Karpas-422 (cell line): ENCODE measurements around the gene INTS15. TPM values are rescaled to one million over a fixed set of nuclear protein-coding genes. Genes with fewer than 3 reads are reported as not detected.

Experiments used
- DNase-seq: peaks from one replicate; pipeline ENCODE4 v3.0.0-alpha.2; 2015
- H2AFZ ChIP-seq: fragments of 200-600 bp; sonication (generic); 2 replicates; pipeline ENCODE4 v1.6.1; 2014; ENCODE audit warnings: antibody characterized with exemption, low read length, mixed read lengths
- H3K27ac ChIP-seq: fragments of 200-600 bp; sonication (generic); 2 replicates; pipeline ENCODE4 v1.5.1; 2014; ENCODE audit warnings: mild to moderate bottlenecking, low read length, moderate library complexity
- H3K27me3 ChIP-seq: fragments of 200-600 bp; sonication (generic); 2 replicates; pipeline ENCODE4 v1.6.1; 2014; ENCODE audit warnings: low read length, mixed read lengths
- H3K36me3 ChIP-seq: fragments of 200-600 bp; sonication (generic); 2 replicates; pipeline ENCODE4 v1.6.1; 2014; ENCODE audit warnings: low read length, mixed read lengths; ENCODE audit not compliant: insufficient read depth
- H3K4me1 ChIP-seq: fragments of 200-600 bp; sonication (generic); 2 replicates; pipeline ENCODE4 v1.6.1; 2014; ENCODE audit warnings: mild to moderate bottlenecking, low read length, mixed read lengths
- H3K4me2 ChIP-seq: fragments of 200-600 bp; sonication (generic); 2 replicates; pipeline ENCODE4 v1.6.1; 2014; ENCODE audit warnings: low read length, low read depth, mild to moderate bottlenecking; ENCODE audit not compliant: poor library complexity, severe bottlenecking
- H3K4me3 ChIP-seq: fragments of 200-600 bp; sonication (generic); 2 replicates; pipeline ENCODE4 v1.5.1; 2014; ENCODE audit warnings: mild to moderate bottlenecking, antibody characterized with exemption, low read length, mixed read lengths
- H3K79me2 ChIP-seq: fragments of 200-600 bp; sonication (generic); 2 replicates; pipeline ENCODE4 v1.6.1; 2014; ENCODE audit warnings: mild to moderate bottlenecking, low read length, mixed read lengths
- H3K9ac ChIP-seq: fragments of 200-600 bp; sonication (generic); 2 replicates; pipeline ENCODE4 v1.6.0; 2014; ENCODE audit warnings: low read length
- H3K9me2 ChIP-seq: fragments of 200-600 bp; sonication (generic), shearing (Covaris generic); replicated peaks from 2 replicates; pipeline ENCODE4 v1.6.0; 2014; ENCODE audit warnings: mild to moderate bottlenecking, low read length, moderate library complexity; ENCODE audit not compliant: insufficient read depth
- H3K9me3 ChIP-seq: fragments of 300-700, 200-600 bp; sonication (generic); 2 replicates; pipeline ENCODE4 v1.6.1; 2014; ENCODE audit warnings: low read length, mixed read lengths
- H4K20me1 ChIP-seq: fragments of 200-600 bp; sonication (generic); 2 replicates; pipeline ENCODE4 v1.6.1; 2014; ENCODE audit warnings: mild to moderate bottlenecking, antibody characterized with exemption, low read length, low read depth; ENCODE audit not compliant: insufficient read depth
- total RNA-seq: library from RNA; depleted of rRNA; stranded (reverse); fragments of >200 nt; shearing (Covaris generic); gene quantifications from 2 replicates; pipeline ENCODE4 v1.2.3, GENCODE V29; 2014; ENCODE audit warnings: low replicate concordance

Gene INTS15
- total RNA-seq, 1 experiment from 2014 or later, result 14.0 TPM

DNA sequence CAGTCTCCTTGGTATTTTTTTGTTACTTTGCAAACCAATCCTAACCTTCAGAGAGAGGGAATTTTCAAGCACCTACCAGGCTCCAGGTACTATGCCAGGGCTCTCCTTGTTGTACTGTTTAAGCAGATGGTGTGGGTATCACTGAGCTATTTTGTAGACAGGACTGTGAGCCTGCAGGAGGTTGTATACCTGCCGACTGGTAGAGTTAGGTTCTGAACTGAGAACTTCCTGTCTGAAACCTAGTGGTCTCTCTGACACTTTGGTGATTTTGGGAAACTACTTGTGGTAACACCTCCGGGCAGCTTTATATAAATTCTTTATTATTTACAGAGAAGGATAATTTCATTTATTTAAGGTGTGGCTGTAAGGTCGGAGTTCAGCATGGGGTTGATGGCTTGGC lies 30.1 kb downstream of the INTS15 start:
- no peaks in the 10 kb centered on the region for H4K20me1 ChIP-seq
- no peaks in the 10 kb centered on the region for H3K36me3 ChIP-seq
- no peak overlapping the region for H3K27ac ChIP-seq
- no peaks in the 10 kb centered on the region for H3K9me3 ChIP-seq
- H3K4me1 ChIP-seq, result peaks cover 3% of the 10 kb centered on the region; the same call in 1 of the 2 replicates
- no peak for DNase-seq
- no peaks in the 10 kb centered on the region for H3K27me3 ChIP-seq
- no peak overlapping the region for H2AFZ ChIP-seq
- no peak overlapping the region for H3K9ac ChIP-seq
- H3K79me2 ChIP-seq, result no peaks in the 10 kb centered on the region
- H3K4me2 ChIP-seq, result no peak overlapping the region
- H3K9me2 ChIP-seq, result no peaks in the 10 kb centered on the region
- H3K4me3 ChIP-seq, result no peak overlapping the region

DNA sequence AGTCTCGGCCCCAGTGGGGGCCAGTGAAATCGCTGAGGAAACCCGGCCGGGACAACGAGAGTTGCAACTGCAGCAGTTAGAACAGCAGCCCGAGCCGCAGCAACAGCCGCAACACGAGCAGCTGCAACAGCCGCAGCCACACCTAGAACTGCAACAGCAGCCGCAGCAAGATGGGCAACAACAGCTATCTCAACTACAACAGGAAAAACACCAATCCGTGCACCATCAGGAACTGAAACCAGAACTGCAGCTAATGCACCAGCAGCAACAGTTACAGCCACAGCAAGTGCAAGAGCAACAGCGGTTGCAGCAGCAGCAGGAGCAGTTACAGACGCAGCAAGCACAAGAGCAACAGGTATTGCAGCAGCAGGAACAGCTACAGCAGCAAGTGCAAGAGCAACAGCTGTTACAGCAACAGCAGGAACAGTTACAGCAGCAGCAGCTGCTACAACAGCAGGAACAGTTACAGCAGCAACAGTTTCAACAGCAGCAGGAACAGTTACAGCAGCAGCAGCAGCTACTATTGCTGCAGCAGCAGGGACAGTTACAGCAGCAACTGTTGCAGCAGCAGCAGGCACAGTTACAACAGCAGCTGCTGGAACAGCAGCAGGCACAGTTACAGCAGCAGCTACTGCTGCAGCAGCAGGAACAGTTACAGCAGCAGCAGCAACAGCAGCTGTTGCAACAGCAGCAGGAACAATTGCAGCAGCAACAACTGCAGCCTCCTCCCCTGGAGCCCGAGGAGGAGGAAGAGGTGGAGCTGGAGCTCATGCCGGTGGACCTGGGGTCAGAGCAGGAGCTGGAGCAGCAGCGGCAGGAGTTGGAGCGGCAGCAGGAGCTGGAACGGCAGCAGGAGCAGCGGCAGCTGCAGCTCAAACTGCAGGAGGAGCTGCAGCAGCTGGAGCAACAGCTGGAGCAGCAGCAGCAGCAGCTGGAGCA lies 31.6 kb downstream of the INTS15 start:
- Histone ChIP-seq H3K4me1 (peaks cover 3% of the 10 kb centered on the region; the same call in 1 of the 2 replicates), H3K27ac (no peak overlapping the region), H3K9me3 (no peaks in the 10 kb centered on the region), H3K9ac (no peak overlapping the region), H3K36me3 (no peaks in the 10 kb centered on the region), H3K27me3 (no peaks in the 10 kb centered on the region), H3K9me2 (no peaks in the 10 kb centered on the region), H2AFZ (no peak overlapping the region), H3K4me3 (no peak overlapping the region), H3K79me2 (no peaks in the 10 kb centered on the region), H3K4me2 (no peak overlapping the region), H4K20me1 (no peaks in the 10 kb centered on the region)
- DNase-seq, result no peak

DNA sequence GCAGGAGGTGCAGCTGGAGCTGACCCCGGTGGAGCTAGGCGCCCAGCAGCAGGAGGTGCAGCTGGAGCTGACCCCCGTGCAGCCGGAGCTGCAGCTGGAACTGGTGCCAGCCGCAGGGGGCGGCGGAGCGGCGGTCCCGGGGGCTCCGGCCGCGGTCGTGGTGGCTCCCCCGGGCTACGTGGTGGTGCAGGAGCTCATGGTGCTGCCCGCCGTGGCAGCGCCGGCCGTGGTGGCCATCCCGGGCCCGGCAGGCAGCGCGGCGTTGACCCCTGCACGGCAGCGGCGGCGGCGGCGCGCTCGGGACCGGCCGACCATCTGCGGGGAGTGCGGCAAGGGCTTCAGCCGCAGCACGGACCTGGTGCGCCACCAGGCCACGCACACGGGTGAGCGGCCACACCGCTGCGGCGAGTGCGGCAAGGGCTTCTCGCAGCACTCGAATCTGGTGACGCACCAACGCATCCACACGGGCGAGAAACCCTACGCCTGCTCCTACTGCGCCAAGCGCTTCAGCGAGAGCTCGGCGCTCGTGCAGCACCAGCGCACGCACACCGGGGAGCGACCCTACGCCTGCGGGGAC lies 32.4 kb downstream of the INTS15 start:
- no peak overlapping the region for H3K9ac ChIP-seq
- H3K4me1 ChIP-seq, result peaks cover 3% of the 10 kb centered on the region; the same call in 1 of the 2 replicates
- no peaks in the 10 kb centered on the region for H3K27me3 ChIP-seq
- H2AFZ ChIP-seq, result no peak overlapping the region
- no peaks in the 10 kb centered on the region for H4K20me1 ChIP-seq
- H3K4me2 ChIP-seq, result no peak overlapping the region
- H3K4me3 ChIP-seq, result no peak overlapping the region
- H3K9me2 ChIP-seq, result no peaks in the 10 kb centered on the region
- H3K27ac ChIP-seq, result no peak overlapping the region
- no peaks in the 10 kb centered on the region for H3K9me3 ChIP-seq
- no peak for DNase-seq
- H3K79me2 ChIP-seq, result no peaks in the 10 kb centered on the region
- H3K36me3 ChIP-seq, result no peaks in the 10 kb centered on the region

DNA sequence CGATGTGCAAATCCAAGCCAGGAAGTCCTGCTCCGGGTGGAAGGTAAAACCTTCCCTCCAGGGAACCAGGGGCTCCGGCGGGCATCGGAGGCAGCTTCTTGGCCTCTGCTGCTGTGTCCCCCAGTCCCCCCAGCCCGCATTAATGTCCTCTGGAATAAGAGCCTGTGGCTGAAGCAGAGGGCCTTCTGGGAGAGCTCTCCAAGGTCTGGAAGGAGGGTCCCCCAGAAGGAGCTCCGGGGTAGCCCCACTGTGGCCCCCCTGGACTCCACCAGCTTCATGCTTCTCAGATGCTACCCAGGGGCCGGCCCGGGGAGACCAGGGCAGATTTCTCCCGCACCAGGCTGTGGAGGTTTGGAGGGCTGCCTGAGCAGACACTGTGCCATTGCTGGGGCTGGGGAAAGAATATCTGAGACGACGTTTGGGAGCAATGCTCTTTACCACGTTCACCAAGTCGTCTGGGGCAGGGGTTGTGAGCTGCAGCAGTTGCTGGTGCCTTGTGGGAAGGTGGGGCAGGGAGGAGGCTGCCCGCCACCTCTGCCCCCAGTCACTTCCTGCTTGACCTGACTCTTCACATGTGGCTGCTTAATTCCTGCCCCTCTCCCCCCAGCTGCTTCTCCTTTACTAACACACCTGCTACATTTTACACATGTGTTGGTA lies 33.9 kb downstream of the INTS15 start:
- Histone ChIP-seq H3K4me3 (no peak overlapping the region), H2AFZ (no peak overlapping the region), H3K4me2 (no peak overlapping the region), H3K27ac (no peak overlapping the region), H3K4me1 (peaks cover 3% of the 10 kb centered on the region; the same call in 1 of the 2 replicates), H3K36me3 (no peaks in the 10 kb centered on the region), H3K79me2 (no peaks in the 10 kb centered on the region), H3K9ac (no peak overlapping the region), H3K9me3 (no peaks in the 10 kb centered on the region), H4K20me1 (no peaks in the 10 kb centered on the region), H3K9me2 (no peaks in the 10 kb centered on the region), H3K27me3 (no peaks in the 10 kb centered on the region)
- DNase-seq, result no peak

DNA sequence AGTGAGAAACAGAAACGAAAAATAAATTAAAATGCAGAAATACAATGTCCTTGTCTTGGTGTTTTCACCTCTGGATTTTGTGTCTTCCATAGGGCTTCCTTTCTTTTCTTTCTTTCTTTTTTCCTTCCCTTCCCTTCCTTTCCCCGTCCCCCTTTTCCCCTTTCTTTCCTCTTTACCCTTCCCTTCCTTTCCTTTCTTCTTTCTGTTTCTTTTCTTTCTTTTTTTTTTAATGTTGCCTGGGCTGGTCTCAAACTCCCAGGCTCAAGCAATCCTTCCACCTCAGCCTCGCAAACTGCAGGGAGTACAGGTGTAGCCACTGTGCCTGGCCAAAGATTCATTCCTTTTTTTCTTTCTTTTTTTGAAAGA lies 34.4 kb downstream of the INTS15 start:
- H3K9me2 ChIP-seq, result no peaks in the 10 kb centered on the region
- H4K20me1 ChIP-seq, result no peaks in the 10 kb centered on the region
- no peaks in the 10 kb centered on the region for H3K79me2 ChIP-seq
- H3K4me2 ChIP-seq, result no peak overlapping the region
- no peak overlapping the region for H3K27ac ChIP-seq
- H3K9me3 ChIP-seq, result no peaks in the 10 kb centered on the region
- no peak overlapping the region for H3K9ac ChIP-seq
- H3K4me3 ChIP-seq, result no peak overlapping the region
- H3K4me1 ChIP-seq, result peaks cover 3% of the 10 kb centered on the region; the same call in 1 of the 2 replicates
- H3K36me3 ChIP-seq, result no peaks in the 10 kb centered on the region
- no peak for DNase-seq
- no peak overlapping the region for H2AFZ ChIP-seq
- no peaks in the 10 kb centered on the region for H3K27me3 ChIP-seq

DNA sequence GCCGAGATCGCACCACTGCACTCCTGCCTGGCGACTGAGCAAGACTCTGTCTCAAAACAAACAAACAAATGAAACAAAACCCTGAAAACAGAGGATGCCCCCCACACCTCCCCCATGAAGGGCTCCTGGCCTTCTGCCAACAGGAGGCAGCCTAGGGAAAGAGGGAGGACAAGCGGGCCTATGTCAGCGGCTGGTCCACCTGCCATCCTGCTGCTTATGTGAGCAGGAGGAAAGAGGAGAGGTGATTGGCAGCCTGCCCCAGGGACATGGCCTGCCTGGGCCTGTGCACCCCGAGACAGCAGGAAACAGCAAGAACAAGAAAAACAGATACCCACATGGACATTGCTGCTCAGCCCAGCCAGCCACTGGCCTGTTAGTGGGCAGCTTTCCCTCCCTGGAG lies 38.2 kb downstream of the INTS15 start:
- H3K4me3 ChIP-seq, result no peak overlapping the region
- H3K9ac ChIP-seq, result no peak overlapping the region
- no peak overlapping the region for H2AFZ ChIP-seq
- no peak overlapping the region for H3K27ac ChIP-seq
- H3K27me3 ChIP-seq, result no peaks in the 10 kb centered on the region
- H3K9me3 ChIP-seq, result no peaks in the 10 kb centered on the region
- H4K20me1 ChIP-seq, result no peaks in the 10 kb centered on the region
- H3K4me1 ChIP-seq, result no peaks in the 10 kb centered on the region
- H3K4me2 ChIP-seq, result no peak overlapping the region
- H3K9me2 ChIP-seq, result no peaks in the 10 kb centered on the region
- H3K79me2 ChIP-seq, result no peaks in the 10 kb centered on the region
- no peaks in the 10 kb centered on the region for H3K36me3 ChIP-seq
- DNase-seq, result no peak

DNA sequence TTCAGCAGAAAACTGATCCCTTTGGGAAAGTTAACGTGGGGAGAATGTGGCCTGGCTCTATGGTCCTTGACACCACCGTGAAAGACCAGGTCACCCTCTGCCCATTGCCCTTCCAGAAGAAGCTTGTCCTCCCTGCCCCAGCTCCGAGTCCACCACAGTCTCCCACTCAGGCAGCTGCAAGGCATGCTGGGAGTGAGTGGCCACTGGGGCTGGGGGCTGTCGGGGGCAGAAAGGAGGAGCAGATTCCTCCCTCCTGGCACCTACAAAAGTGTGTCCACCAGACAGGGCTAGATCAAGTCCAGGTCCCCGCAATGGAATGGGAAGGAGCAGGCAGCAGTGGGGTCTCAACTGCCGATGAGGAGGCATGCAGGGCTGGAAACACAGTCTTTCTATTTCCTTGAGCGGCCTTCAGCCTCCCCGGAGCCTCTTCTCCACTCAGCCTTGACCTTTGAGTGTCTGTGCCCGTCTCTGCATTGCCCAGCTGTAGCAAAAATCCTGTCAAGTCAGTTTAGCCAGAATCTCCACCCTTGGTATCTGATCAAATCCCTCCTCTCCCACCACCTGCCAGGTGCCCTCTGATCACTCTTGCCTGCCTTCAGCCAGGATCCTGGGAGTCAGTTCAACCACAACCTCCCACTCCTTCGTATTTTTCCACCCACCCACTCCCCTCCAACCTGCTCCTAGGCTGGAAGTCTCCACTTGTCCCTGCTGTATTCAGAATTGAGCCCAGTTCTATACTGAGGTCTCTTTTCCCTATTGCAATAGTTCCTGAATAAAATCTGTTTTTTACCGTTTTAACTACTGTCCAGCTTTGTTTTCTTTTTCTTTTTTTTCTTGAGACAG lies 40.4 kb downstream of the INTS15 start:
- no peaks in the 10 kb centered on the region for H4K20me1 ChIP-seq
- no peaks in the 10 kb centered on the region for H3K9me2 ChIP-seq
- no peaks in the 10 kb centered on the region for H3K9me3 ChIP-seq
- H3K4me1 ChIP-seq, result no peaks in the 10 kb centered on the region
- H3K27ac ChIP-seq, result no peak overlapping the region
- DNase-seq, result no peak
- no peak overlapping the region for H2AFZ ChIP-seq
- no peak overlapping the region for H3K4me2 ChIP-seq
- H3K4me3 ChIP-seq, result no peak overlapping the region
- H3K9ac ChIP-seq, result no peak overlapping the region
- H3K79me2 ChIP-seq, result no peaks in the 10 kb centered on the region
- H3K36me3 ChIP-seq, result no peaks in the 10 kb centered on the region
- H3K27me3 ChIP-seq, result no peaks in the 10 kb centered on the region
